Thyroid gland (tissue), 4 donors: ENCODE results near the gene IQSEC2. TPM values are rescaled to one million over a fixed set of nuclear protein-coding genes. Genes with fewer than 3 reads are reported as not detected.

ENCODE experiments used
- DNase-seq, 2 donors: peaks; one replicate each; pipeline ENCODE4 v3.0.0-alpha.2; 2019
- H3K27ac ChIP-seq, 3 donors: fragments of 200-600 bp; sonication (generic); 1 replicate in 2 of 3; 2 replicates in 1 of 3; pipeline ENCODE4 v1.5.1; 2016 to 2019; ENCODE audit warnings: mild to moderate bottlenecking in 1 of 3, moderate library complexity in 1 of 3
- H3K27me3 ChIP-seq: fragments of 200-600 bp; sonication (generic); one replicate; pipeline ENCODE4 v1.5.1; 2019
- H3K36me3 ChIP-seq, 2 donors: fragments of 200-600 bp; sonication (generic); one replicate each; pipeline ENCODE4 v1.5.1; 2016 to 2019
- H3K4me1 ChIP-seq, 2 donors: fragments of 200-600 bp; sonication (generic); one replicate each; pipeline ENCODE4 v1.5.1; 2017 to 2019
- H3K4me3 ChIP-seq, 3 donors: fragments of 200-600 bp; sonication (generic); replicated peaks in 1 of 3; 1 replicate in 2 of 3; 2 replicates in 1 of 3; pipeline ENCODE4 v1.5.1; 2016; ENCODE audit warnings: mild to moderate bottlenecking in 1 of 3
- H3K9me3 ChIP-seq: fragments of 200-600 bp; sonication (generic); one replicate; pipeline ENCODE4 v1.5.1; 2017
- CTCF ChIP-seq, 6 experiments: fragments of 200-600 bp in 3 of 6; fragments of 450-650 bp in 3 of 6; sonication (generic) in 3 of 6; IDR thresholded peaks; one replicate each; pipeline ENCODE4 v1.5.1; 2016 to 2019; ENCODE audit warnings: antibody characterized with exemption in 6 of 6, mild to moderate bottlenecking in 2 of 6, inconsistent platforms in 1 of 6, moderate library complexity in 1 of 6
- POLR2A ChIP-seq, 2 donors: fragments of 450-650 bp; IDR thresholded peaks; one replicate each; pipeline ENCODE4 v1.6.1; 2017; ENCODE audit warnings: antibody characterized with exemption in 2 of 2, mild to moderate bottlenecking in 2 of 2, moderate library complexity in 1 of 2
- WGBS, 2 donors: methylation state at CpG; one replicate each; pipeline ENCODE4 v1.1.5; 2017; 5-methylcytosine and 5-hydroxymethylcytosine counted together
- intact Hi-C: fragments of 100-400 bp; cut with DNase I; formaldehyde crosslinking; loops from one replicate; pipeline ENCODE4 v1.15.1; 2023
- total RNA-seq, 4 donors: library from RNA; depleted of rRNA; stranded (reverse); fragments of >200 nt; gene quantifications; one replicate each; pipeline ENCODE4 v1.2.3, GENCODE V29; 2016

IQSEC2 gene
- total RNA-seq, 4 donors from 2014 or later, result 14.1 to 23.7 (median 17.2) TPM

- Histone ChIP-seq H3K4me3 (no peak overlapping the region), H3K36me3 (no peaks in the 10 kb centered on the region), H3K9me3 (no peaks in the 10 kb centered on the region), H3K27me3 (no peaks in the 10 kb centered on the region), H3K27ac (no peak overlapping the region), H3K4me1 (no peaks in the 10 kb centered on the region)
- WGBS, 2 donors, result 81 to 94% methylated on average over 2 of the region's 2 CpGs
- intact Hi-C loops, result no loop called here
- DNase-seq, result no peak
- TF ChIP-seq POLR2A (IDR thresholded peaks at IDR 0.05) (no peak), CTCF (IDR thresholded peaks at IDR 0.05) (no peak)
These were observed 30.1 kb downstream of the IQSEC2 start for GRCh38 chrX:53251307-53251706.

- intact Hi-C loops, result no loop called here
- TF ChIP-seq CTCF (IDR thresholded peaks at IDR 0.05), result no peak
- TF ChIP-seq POLR2A (IDR thresholded peaks at IDR 0.05), result no peak
- WGBS, 2 donors, result 94% methylated on average over 7 of the region's 19 CpGs; no CpG with 5 or more reads in 1 of the 2 donors
- no peak for DNase-seq
- H3K27ac ChIP-seq, result no peak overlapping the region
- no peaks in the 10 kb centered on the region for H3K27me3 ChIP-seq
- H3K4me3 ChIP-seq, result no peak overlapping the region
- H3K4me1 ChIP-seq, result no peaks in the 10 kb centered on the region
- H3K9me3 ChIP-seq, result no peaks in the 10 kb centered on the region
- H3K36me3 ChIP-seq, result no peaks in the 10 kb centered on the region
These were observed 30.8 kb downstream of the IQSEC2 start for GRCh38 chrX:53250556-53250955.

GRCh38 chrX:53249408-53250042, 31.9 kb downstream of the IQSEC2 start:
- H3K27me3 ChIP-seq, result no peaks in the 10 kb centered on the region
- no peaks in the 10 kb centered on the region for H3K4me1 ChIP-seq
- H3K4me3 ChIP-seq, result no peak overlapping the region
- TF ChIP-seq CTCF (IDR thresholded peaks at IDR 0.05) (no peak), POLR2A (IDR thresholded peaks at IDR 0.05) (no peak)
- WGBS, 2 donors, result 100% methylated on average over 1 of the region's 1 CpG
- DNase-seq, result no peak
- no peaks in the 10 kb centered on the region for H3K9me3 ChIP-seq
- no peak overlapping the region for H3K27ac ChIP-seq
- intact Hi-C loops, result no loop called here
- H3K36me3 ChIP-seq, result no peaks in the 10 kb centered on the region

- H3K27ac ChIP-seq, result no peak overlapping the region
- no peak overlapping the region for H3K4me3 ChIP-seq
- TF ChIP-seq POLR2A (IDR thresholded peaks at IDR 0.05) (no peak), CTCF (IDR thresholded peaks at IDR 0.05) (no peak)
- intact Hi-C loops, result no loop called here
- H3K36me3 ChIP-seq, result no peaks in the 10 kb centered on the region
- no peaks in the 10 kb centered on the region for H3K9me3 ChIP-seq
- no peaks in the 10 kb centered on the region for H3K4me1 ChIP-seq
- no peaks in the 10 kb centered on the region for H3K27me3 ChIP-seq
- WGBS, 2 donors, result 92 to 96% methylated on average over 7 to 10 of the region's 10 CpGs
- no peak for DNase-seq
These were observed 33.5 kb downstream of the IQSEC2 start for GRCh38 chrX:53247928-53248327.

GRCh38 chrX:53246231-53246630, 35.2 kb downstream of the IQSEC2 start:
- no peak overlapping the region for H3K27ac ChIP-seq
- DNase-seq, result no peak
- no peak overlapping the region for H3K4me3 ChIP-seq
- no peak for TF ChIP-seq CTCF (IDR thresholded peaks at IDR 0.05)
- H3K9me3 ChIP-seq, result no peaks in the 10 kb centered on the region
- intact Hi-C loops, result no loop called here
- no peaks in the 10 kb centered on the region for H3K4me1 ChIP-seq
- H3K27me3 ChIP-seq, result no peaks in the 10 kb centered on the region
- no peaks in the 10 kb centered on the region for H3K36me3 ChIP-seq
- 94% methylated on average over 2 of the region's 2 CpGs for WGBS, 2 donors
